Adrenal gland (tissue), 5 donors: ENCODE data around the gene TPM1.

Experiments used
- POLR2A ChIP-seq, 2 donors: fragments of 450-650 bp; IDR thresholded peaks; one replicate each; pipeline ENCODE4 v1.6.1; 2017; ENCODE audit warnings: antibody characterized with exemption in 2 of 2, mild to moderate bottlenecking in 2 of 2, moderate library complexity in 1 of 2
- TF ChIP-seq, protein P1 (sequence below), 6 experiments: fragments of 450-650 bp in 4 of 6; fragments of 200-600 bp in 2 of 6; sonication (generic) in 1 of 6; IDR thresholded peaks; 1 replicate in 5 of 6; 2 replicates in 1 of 6; pipeline versions ENCODE4 v1.5.1 to v1.8.0; 2016 to 2021; ENCODE audit warnings: antibody characterized with exemption in 6 of 6, mild to moderate bottlenecking in 2 of 6, moderate library complexity in 1 of 6
- donor health status: DM: no; HTN: no; CAD: no.

DNA sequence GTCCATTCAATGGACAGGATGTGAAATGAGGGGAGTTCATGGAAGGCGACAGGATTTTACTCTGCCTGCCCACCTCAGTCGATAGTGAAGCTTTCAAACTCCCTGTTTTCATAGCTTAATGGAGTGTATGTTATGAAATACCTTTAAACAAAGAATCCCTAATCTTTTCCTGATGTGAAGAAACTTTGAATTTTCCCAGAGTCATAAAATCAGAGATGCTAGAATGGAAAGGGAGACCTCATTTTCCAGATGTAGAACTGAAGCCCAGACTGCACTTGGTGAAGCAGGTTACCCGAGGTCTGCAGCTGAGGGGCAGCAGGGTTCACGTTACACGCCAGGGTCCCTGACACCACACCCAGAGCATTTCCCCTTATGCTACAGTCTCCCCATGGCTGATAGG lies 44.4 kb downstream of the TPM1 start:
- TF ChIP-seq POLR2A (IDR thresholded peaks at IDR 0.05): no peak
- TF ChIP-seq, protein P1, sequence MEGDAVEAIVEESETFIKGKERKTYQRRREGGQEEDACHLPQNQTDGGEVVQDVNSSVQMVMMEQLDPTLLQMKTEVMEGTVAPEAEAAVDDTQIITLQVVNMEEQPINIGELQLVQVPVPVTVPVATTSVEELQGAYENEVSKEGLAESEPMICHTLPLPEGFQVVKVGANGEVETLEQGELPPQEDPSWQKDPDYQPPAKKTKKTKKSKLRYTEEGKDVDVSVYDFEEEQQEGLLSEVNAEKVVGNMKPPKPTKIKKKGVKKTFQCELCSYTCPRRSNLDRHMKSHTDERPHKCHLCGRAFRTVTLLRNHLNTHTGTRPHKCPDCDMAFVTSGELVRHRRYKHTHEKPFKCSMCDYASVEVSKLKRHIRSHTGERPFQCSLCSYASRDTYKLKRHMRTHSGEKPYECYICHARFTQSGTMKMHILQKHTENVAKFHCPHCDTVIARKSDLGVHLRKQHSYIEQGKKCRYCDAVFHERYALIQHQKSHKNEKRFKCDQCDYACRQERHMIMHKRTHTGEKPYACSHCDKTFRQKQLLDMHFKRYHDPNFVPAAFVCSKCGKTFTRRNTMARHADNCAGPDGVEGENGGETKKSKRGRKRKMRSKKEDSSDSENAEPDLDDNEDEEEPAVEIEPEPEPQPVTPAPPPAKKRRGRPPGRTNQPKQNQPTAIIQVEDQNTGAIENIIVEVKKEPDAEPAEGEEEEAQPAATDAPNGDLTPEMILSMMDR (IDR thresholded peaks at IDR 0.05): no peak
